Endothelial cell (in vitro differentiated cells): ENCODE measurements around the gene MAP2K5. TPM values are rescaled to one million over a fixed set of nuclear protein-coding genes. Genes with fewer than 3 reads are reported as not detected.
A peak's percentile ranks its signal among the peaks of the same experiment; 100 is the strongest.

Experiments used
- DNase-seq: peaks from one replicate; pipeline ENCODE4 v3.0.0; 2021; ENCODE audit warnings: low spot score
- H3K27ac Mint-ChIP-seq: one replicate; pipeline ENCODE4 v1.8.0; 2021; ENCODE audit warnings: mixed read lengths, inconsistent platforms; ENCODE audit not compliant: unreplicated experiment
- H3K27me3 Mint-ChIP-seq: one replicate; pipeline ENCODE4 v1.8.0; 2021; ENCODE audit warnings: mild to moderate bottlenecking, moderate library complexity, mixed read lengths, inconsistent platforms; ENCODE audit not compliant: unreplicated experiment
- H3K36me3 Mint-ChIP-seq: one replicate; pipeline ENCODE4 v1.8.0; 2021; ENCODE audit warnings: mild to moderate bottlenecking, low read depth, mixed read lengths, inconsistent platforms; ENCODE audit not compliant: unreplicated experiment
- H3K4me1 Mint-ChIP-seq: one replicate; pipeline ENCODE4 v1.8.0; 2021; ENCODE audit warnings: mild to moderate bottlenecking, mixed read lengths, inconsistent platforms; ENCODE audit not compliant: unreplicated experiment
- H3K4me3 Mint-ChIP-seq: one replicate; pipeline ENCODE4 v1.8.0; 2021; ENCODE audit warnings: mild to moderate bottlenecking, mixed read lengths, inconsistent platforms; ENCODE audit not compliant: unreplicated experiment
- H3K9me3 Mint-ChIP-seq: one replicate; pipeline ENCODE4 v1.8.0; 2021; ENCODE audit warnings: mixed read lengths, inconsistent platforms; ENCODE audit not compliant: unreplicated experiment
- total RNA-seq: library from RNA; stranded (reverse); fragmentation: NEBNext Ultra II Directional; extraction: Animal tissue kit (Norgen Biotek cat#: 25700); gene quantifications from one replicate; pipeline ENCODE4 v1.2.1, GENCODE V29; 2021; ENCODE audit not compliant: unreplicated experiment
- TF ChIP-seq, protein P1 (sequence below): fragments of 200-600 bp; sonication (generic); IDR thresholded peaks from one replicate; pipeline ENCODE4 v1.5.0; 2021; ENCODE audit warnings: antibody characterized with exemption; ENCODE audit not compliant: unreplicated experiment

MAP2K5 gene
- total RNA-seq, 1 donor from 2014 or later, result 22.2 TPM

DNA sequence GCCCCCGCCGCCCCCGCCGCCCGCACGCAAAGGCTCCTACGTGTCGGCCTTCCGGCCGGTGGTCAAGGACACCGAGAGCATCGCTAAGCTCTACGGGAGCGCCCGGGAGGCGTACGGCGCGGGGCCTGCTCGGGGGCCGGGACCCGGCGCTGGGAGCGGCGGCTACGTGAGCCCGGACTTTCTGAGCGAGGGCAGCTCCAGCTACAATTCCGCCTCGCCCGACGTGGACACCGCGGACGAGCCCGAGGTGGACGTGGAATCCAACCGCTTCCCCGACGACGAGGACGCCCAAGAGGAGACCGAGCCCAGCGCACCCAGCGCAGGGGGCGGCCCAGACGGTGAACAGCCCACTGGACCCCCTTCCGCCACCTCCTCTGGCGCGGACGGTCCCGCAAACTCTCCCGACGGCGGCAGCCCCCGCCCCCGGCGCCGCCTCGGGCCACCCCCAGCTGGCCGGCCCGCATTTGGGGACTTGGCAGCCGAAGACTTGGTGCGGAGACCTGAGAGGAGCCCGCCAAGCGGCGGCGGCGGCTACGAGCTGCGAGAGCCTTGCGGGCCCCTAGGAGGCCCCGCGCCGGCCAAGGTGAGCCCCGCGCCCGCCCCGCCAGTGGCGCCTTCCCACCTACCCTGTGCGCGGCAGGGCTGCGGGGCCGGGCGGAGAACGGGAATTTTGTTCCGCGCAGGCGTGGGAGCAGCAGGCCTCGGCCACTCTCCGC lies 285.2 kb downstream of the MAP2K5 start:
- Mint-ChIP-seq H3K4me1 (peaks cover 29% of the 10 kb centered on the region), H3K27me3 (peaks cover 27% of the 10 kb centered on the region), H3K9me3 (no peaks in the 10 kb centered on the region), H3K27ac (no peak overlapping the region), H3K4me3 (no peak overlapping the region), H3K36me3 (peaks cover 6% of the 10 kb centered on the region)
- DNase-seq, result no peak
- TF ChIP-seq, protein P1, sequence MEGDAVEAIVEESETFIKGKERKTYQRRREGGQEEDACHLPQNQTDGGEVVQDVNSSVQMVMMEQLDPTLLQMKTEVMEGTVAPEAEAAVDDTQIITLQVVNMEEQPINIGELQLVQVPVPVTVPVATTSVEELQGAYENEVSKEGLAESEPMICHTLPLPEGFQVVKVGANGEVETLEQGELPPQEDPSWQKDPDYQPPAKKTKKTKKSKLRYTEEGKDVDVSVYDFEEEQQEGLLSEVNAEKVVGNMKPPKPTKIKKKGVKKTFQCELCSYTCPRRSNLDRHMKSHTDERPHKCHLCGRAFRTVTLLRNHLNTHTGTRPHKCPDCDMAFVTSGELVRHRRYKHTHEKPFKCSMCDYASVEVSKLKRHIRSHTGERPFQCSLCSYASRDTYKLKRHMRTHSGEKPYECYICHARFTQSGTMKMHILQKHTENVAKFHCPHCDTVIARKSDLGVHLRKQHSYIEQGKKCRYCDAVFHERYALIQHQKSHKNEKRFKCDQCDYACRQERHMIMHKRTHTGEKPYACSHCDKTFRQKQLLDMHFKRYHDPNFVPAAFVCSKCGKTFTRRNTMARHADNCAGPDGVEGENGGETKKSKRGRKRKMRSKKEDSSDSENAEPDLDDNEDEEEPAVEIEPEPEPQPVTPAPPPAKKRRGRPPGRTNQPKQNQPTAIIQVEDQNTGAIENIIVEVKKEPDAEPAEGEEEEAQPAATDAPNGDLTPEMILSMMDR, result no peak

DNA sequence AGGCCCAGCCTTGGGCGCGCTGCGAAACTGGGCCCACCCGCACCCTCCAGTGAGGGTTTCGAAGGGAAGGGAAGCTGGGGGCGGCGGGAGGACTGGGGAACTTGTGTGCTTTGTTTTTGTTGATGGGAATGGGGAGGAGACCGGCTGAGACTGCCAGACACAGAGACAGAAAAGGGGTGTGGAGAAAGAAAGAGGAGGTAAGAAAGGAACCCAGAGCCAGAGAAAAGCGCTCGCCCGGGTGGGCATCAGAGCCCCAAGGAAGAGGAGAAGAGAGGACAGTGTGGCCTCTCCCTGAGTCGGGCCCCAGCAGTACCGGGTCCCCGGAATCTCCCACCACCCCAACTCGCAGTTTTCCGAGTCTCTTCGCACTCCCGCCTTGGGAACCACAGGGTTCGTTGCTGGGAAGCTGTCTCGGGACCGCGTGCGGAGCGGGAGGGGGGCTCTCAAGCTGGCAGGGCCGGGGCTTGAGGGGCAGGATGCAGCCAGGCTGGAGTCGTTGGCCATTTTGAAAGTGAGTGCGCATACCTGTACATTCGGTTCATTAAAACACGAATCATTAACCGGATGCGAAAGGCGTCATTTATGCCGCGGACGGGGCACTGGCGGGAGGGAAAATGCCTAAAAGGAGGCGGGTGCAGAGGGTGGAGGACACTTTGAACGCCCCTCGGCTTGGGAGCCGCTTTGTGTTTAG lies 285.9 kb downstream of the MAP2K5 start:
- Mint-ChIP-seq H3K9me3 (no peaks in the 10 kb centered on the region), H3K4me3 (no peak overlapping the region), H3K4me1 (peaks cover 35% of the 10 kb centered on the region), H3K27ac (no peak overlapping the region), H3K27me3 (peaks cover 28% of the 10 kb centered on the region), H3K36me3 (peaks cover 6% of the 10 kb centered on the region)
- DNase-seq, result no peak
- TF ChIP-seq, protein P1, result no peak

DNA sequence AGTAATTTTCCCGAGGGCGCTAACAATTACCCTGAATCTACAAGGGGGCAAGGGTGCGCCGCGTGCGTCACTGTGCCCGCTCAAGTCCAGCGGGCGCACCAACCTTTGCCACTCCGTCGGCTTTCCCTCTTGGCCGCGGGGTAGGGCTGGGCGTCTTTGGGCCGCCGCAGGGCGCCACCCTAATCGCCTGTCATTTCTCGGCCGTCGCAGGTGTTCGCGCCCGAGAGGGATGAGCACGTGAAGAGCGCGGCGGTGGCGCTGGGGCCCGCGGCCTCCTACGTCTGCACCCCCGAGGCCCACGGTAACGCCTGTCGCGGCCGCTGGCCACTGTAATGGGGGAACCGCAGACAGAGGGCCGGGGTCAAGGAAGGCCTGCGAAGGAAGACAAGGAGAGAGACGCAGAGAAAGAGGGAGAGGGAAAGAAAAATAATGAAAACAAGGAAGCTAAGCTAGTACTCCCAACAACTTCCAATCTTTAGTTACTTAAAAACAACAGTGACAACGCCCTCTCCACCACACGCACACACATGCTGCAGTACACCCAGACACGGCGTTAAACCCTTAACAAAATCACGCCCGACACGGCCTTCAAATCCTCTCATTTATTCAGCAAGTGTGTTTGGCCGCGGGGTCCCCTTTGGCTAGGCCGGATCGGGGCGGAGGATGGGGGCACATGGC lies 286.6 kb downstream of the MAP2K5 start:
- Mint-ChIP-seq H3K4me3 (peak overlapping the region; percentile 77), H3K9me3 (no peaks in the 10 kb centered on the region), H3K27me3 (peaks cover 21% of the 10 kb centered on the region), H3K4me1 (peaks cover 34% of the 10 kb centered on the region), H3K27ac (no peak overlapping the region), H3K36me3 (peaks cover 2% of the 10 kb centered on the region)
- TF ChIP-seq, protein P1, result no peak
- no peak for DNase-seq

DNA sequence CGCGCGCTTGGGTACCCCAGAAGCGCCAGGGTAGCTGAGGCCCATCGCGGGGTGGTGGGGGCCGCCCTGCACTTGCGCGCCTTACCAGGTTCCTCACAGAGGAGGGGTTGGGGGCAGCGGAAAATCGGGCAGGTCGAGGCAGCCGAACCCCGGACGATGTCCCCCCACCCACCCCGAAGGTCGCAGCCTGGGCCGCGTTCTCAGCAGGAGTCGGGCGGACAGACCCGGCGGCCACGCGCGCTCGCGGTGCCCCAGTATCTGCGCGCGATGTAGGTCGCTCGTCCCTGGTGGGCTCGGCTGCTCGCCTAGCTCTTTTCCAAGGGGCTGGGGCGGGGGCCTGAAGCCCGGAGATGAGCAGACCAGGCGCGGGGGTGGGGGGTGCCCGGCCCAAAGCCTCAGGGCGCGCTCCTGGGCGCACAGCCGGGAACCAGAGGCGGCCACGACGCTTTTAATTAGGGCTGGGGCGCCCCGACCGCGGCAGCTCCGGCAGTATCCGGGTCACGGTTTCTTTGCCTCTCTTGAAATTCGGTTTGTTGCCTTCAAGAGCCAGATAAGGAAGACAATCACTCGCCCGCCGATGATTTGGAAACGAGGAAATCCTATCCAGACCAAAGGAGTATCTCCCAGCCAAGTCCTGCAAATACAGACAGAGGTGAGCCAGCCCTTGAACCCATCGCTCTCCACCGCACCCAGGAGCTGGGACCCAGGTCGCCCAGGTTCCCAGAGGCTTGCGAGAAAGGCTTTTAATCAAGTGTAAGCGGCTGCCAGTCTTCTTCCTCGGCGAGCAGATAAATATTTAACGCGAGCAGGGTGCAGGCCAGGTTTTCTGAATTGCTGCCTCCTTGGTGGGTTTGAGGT lies 287.4 kb downstream of the MAP2K5 start:
- Mint-ChIP-seq H3K27ac (no peak overlapping the region), H3K27me3 (peaks cover 20% of the 10 kb centered on the region), H3K36me3 (no peaks in the 10 kb centered on the region), H3K4me3 (no peak overlapping the region), H3K9me3 (no peaks in the 10 kb centered on the region), H3K4me1 (peaks cover 35% of the 10 kb centered on the region)
- TF ChIP-seq, protein P1, result no peak
- DNase-seq, result no peak
